ENCODE data around the gene RNLS.

DNA sequence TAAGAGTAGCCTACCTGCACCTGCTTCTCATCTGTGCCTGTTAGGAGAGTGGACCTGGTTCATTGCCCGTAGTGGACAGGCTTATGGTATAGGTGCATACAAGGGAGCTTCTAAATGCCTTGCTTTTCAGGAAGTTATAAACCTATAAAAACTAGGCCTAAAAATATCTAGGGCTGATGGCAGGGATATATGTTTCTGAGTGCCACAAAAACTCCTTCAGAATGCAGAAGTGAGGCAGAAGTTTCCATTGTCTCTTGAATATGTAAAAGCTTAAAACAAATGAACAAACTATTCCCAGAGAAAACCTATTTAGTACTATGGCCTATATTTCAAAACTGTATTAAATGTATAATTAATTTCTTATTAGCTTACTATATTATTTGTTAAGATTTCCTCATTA is 91.8 kb downstream of the RNLS start:
- TF ChIP-seq, protein P1, sequence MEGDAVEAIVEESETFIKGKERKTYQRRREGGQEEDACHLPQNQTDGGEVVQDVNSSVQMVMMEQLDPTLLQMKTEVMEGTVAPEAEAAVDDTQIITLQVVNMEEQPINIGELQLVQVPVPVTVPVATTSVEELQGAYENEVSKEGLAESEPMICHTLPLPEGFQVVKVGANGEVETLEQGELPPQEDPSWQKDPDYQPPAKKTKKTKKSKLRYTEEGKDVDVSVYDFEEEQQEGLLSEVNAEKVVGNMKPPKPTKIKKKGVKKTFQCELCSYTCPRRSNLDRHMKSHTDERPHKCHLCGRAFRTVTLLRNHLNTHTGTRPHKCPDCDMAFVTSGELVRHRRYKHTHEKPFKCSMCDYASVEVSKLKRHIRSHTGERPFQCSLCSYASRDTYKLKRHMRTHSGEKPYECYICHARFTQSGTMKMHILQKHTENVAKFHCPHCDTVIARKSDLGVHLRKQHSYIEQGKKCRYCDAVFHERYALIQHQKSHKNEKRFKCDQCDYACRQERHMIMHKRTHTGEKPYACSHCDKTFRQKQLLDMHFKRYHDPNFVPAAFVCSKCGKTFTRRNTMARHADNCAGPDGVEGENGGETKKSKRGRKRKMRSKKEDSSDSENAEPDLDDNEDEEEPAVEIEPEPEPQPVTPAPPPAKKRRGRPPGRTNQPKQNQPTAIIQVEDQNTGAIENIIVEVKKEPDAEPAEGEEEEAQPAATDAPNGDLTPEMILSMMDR (IDR thresholded peaks at IDR 0.05): no peak
- no peak for TF ChIP-seq POLR2A (IDR thresholded peaks at IDR 0.05)
- TF ChIP-seq POLR2AphosphoS5 (IDR thresholded peaks at IDR 0.05; ENCODE audit: insufficient read depth in 1 of 2, low read depth in 1 of 2): no peak

Data from vagina (tissue), 2 donors.